Sciatic nerve (tissue), 2 donors: ENCODE data around the gene SYNDIG1. TPM values are rescaled to one million over a fixed set of nuclear protein-coding genes. Genes with fewer than 3 reads are reported as not detected.
A peak's percentile ranks its signal among the peaks of the same experiment; 100 is the strongest.

Experiments
- ATAC-seq: fragments of 200-7000 bp; cut with Tn5 transposase; one replicate; pipeline ENCODE4 v1.9.1; 2020; ENCODE audit warnings: mild to moderate bottlenecking, moderate library complexity
- DNase-seq: peaks from one replicate; pipeline ENCODE4 v3.0.0-alpha.2; 2020; ENCODE audit warnings: low spot score
- intact Hi-C: fragments of 100-400 bp; cut with DNase I; formaldehyde crosslinking; loops from one replicate; pipeline ENCODE4 v1.14.2; 2022
- total RNA-seq: library from RNA; stranded (reverse); fragmentation: NEBNext Ultra II Directional; extraction: Animal tissue kit (Norgen Biotek cat#: 25700); gene quantifications from one replicate; pipeline ENCODE4 v1.2.1, GENCODE V29; 2021
- donor health status: DM: no; HTN: no; CAD: no.
- donor health status: DM: no; HTN: no; CAD: no.

Gene SYNDIG1
- total RNA-seq, 1 donor from 2014 or later: 17.9 TPM

- no peak for DNase-seq
- intact Hi-C loops: no loop called here
- no peak for ATAC-seq
Observed at GRCh38 chr20:24657196-24657595, 187.8 kb downstream of the SYNDIG1 start.

- ATAC-seq (no peak), DNase-seq (no peak)
- intact Hi-C loops: no loop called here
Observed at GRCh38 chr20:24657878-24658620, 188.6 kb downstream of the SYNDIG1 start.

- DNase-seq (no peak), ATAC-seq (no peak)
- intact Hi-C loops: no loop called here
Observed at GRCh38 chr20:24658920-24659660, 189.7 kb downstream of the SYNDIG1 start.

- no peak for DNase-seq
- intact Hi-C loops: no loop called here
- no peak for ATAC-seq
Observed at GRCh38 chr20:24659835-24660234, 190.4 kb downstream of the SYNDIG1 start.

- intact Hi-C loops: no loop called here
- ATAC-seq (no peak), DNase-seq (no peak)
Observed at GRCh38 chr20:24660651-24661050, 191.2 kb downstream of the SYNDIG1 start.

GRCh38 chr20:24661255-24661654 is 191.8 kb downstream of the SYNDIG1 start:
- intact Hi-C loops: no loop called here
- DNase-seq (no peak), ATAC-seq (no peak)

GRCh38 chr20:24662322-24662721 is 192.9 kb downstream of the SYNDIG1 start:
- ATAC-seq: no peak
- peak; percentile 26 for DNase-seq
- intact Hi-C loops: no loop called here

GRCh38 chr20:24662752-24663365 is 193.4 kb downstream of the SYNDIG1 start:
- intact Hi-C loops: no loop called here
- ATAC-seq (no peak), DNase-seq (peak; percentile 17)

GRCh38 chr20:24663496-24663895 is 194.1 kb downstream of the SYNDIG1 start:
- no peak for ATAC-seq
- peak; percentile 45 for DNase-seq
- intact Hi-C loops: no loop called here

- ATAC-seq (no peak), DNase-seq (peak; percentile 19)
- intact Hi-C loops: no loop called here
Observed at GRCh38 chr20:24664266-24664986, 195.0 kb downstream of the SYNDIG1 start.

GRCh38 chr20:24665196-24665595 is 195.8 kb downstream of the SYNDIG1 start:
- DNase-seq (peak; percentile 44), ATAC-seq (no peak)
- intact Hi-C loops: no loop called here

GRCh38 chr20:24665741-24666191 is 196.3 kb downstream of the SYNDIG1 start:
- ATAC-seq (no peak), DNase-seq (peak; percentile 39)
- intact Hi-C loops: no loop called here

- DNase-seq (peak; percentile 15), ATAC-seq (no peak)
- intact Hi-C loops: no loop called here
Observed at GRCh38 chr20:24667689-24668383, 198.4 kb downstream of the SYNDIG1 start.

GRCh38 chr20:24668384-24668702 is 198.9 kb downstream of the SYNDIG1 start:
- intact Hi-C loops: no loop called here

GRCh38 chr20:24668791-24669190 is 199.4 kb downstream of the SYNDIG1 start:
- intact Hi-C loops: no loop called here
- DNase-seq (peak; percentile 18), ATAC-seq (no peak)

More at GRCh38 chr20:24668384-24668702, 198.9 kb downstream of the SYNDIG1 start:
- ATAC-seq: no peak
- peak; percentile 31 for DNase-seq

- ATAC-seq (no peak), DNase-seq (no peak)
- intact Hi-C loops: no loop called here
Observed at GRCh38 chr20:24669701-24670100, 200.3 kb downstream of the SYNDIG1 start.

GRCh38 chr20:24670341-24670872 is 201.0 kb downstream of the SYNDIG1 start:
- intact Hi-C loops: no loop called here
- DNase-seq (no peak), ATAC-seq (no peak)

- ATAC-seq (no peak), DNase-seq (no peak)
- intact Hi-C loops: no loop called here
Observed at GRCh38 chr20:24670981-24671380, 201.6 kb downstream of the SYNDIG1 start.
